Loucy (cell line): Measurements from ENCODE around the gene SLC6A11.

Experiments
- H2AFZ ChIP-seq: fragments of 200-600 bp; sonication (generic); 2 replicates; pipeline ENCODE4 v1.6.0; 2016; ENCODE audit warnings: antibody characterized with exemption, mild to moderate bottlenecking, low read length, moderate library complexity
- H3F3A ChIP-seq: fragments of 200-600 bp; 2 replicates; pipeline ENCODE4 v1.6.0; 2016; ENCODE audit warnings: antibody characterized with exemption, low read depth, mild to moderate bottlenecking
- H3K27me3 ChIP-seq: fragments of 200-600 bp; sonication (generic); 2 replicates; pipeline ENCODE4 v1.6.1; 2014; ENCODE audit warnings: low read length, mild to moderate bottlenecking; ENCODE audit not compliant: insufficient read depth, poor library complexity, severe bottlenecking
- H3K36me3 ChIP-seq: fragments of 200-600 bp; sonication (generic); 2 replicates; pipeline ENCODE4 v1.6.1; 2016; ENCODE audit warnings: low read length; ENCODE audit not compliant: insufficient read depth
- H3K4me1 ChIP-seq: fragments of 200-600 bp; sonication (generic); 2 replicates; pipeline ENCODE4 v1.5.1; 2014; ENCODE audit warnings: low read length, mild to moderate bottlenecking; ENCODE audit not compliant: insufficient read depth, poor library complexity, severe bottlenecking
- H3K4me2 ChIP-seq: fragments of 200-600 bp; sonication (generic); 2 replicates; pipeline ENCODE4 v1.6.0; 2014; ENCODE audit warnings: antibody characterized with exemption, low read length, low read depth, mild to moderate bottlenecking; ENCODE audit not compliant: poor library complexity, severe bottlenecking
- H3K4me3 ChIP-seq: fragments of 200-600 bp; sonication (generic); 2 replicates; pipeline ENCODE4 v1.5.1; 2014; ENCODE audit warnings: low read length, mild to moderate bottlenecking, mixed read lengths; ENCODE audit not compliant: poor library complexity, severe bottlenecking
- H3K79me2 ChIP-seq: fragments of 200-600 bp; sonication (generic); 2 replicates; pipeline ENCODE4 v1.6.1; 2014; ENCODE audit warnings: low read length; ENCODE audit not compliant: insufficient read depth
- H3K9ac ChIP-seq: fragments of 200-600 bp; sonication (generic); 2 replicates; pipeline ENCODE4 v1.6.0; 2014; ENCODE audit warnings: mild to moderate bottlenecking, low read depth, low read length, moderate library complexity; ENCODE audit not compliant: poor library complexity, severe bottlenecking
- H3K9me2 ChIP-seq: fragments of 200-600 bp; sonication (generic); replicated peaks from 2 replicates; pipeline ENCODE4 v1.6.1; 2016; ENCODE audit warnings: low read depth, low read length, mixed read lengths
- H3K9me3 ChIP-seq: fragments of 200-600 bp; sonication (generic); 2 replicates; pipeline ENCODE4 v1.6.1; 2014; ENCODE audit warnings: mild to moderate bottlenecking, antibody characterized with exemption, low read length, low read depth; ENCODE audit not compliant: insufficient read depth
- H4K20me1 ChIP-seq: fragments of 200-600 bp; sonication (generic); 2 replicates; pipeline ENCODE4 v1.6.0; 2014; ENCODE audit warnings: antibody characterized with exemption, low read length, mild to moderate bottlenecking; ENCODE audit not compliant: insufficient read depth, poor library complexity, severe bottlenecking
- EZH2phosphoT487 ChIP-seq: fragments of 200-600 bp; IDR thresholded peaks from 2 replicates; pipeline ENCODE4 v1.6.1; 2018; ENCODE audit warnings: antibody characterized with exemption, mild to moderate bottlenecking, moderate library complexity, borderline replicate concordance
- TF ChIP-seq, protein P1 (sequence below): fragments of 200-600 bp; sonication (generic); conservative IDR thresholded peaks from 2 replicates; pipeline ENCODE4 v1.5.1; 2014; ENCODE audit warnings: mild to moderate bottlenecking, antibody characterized with exemption, low read length

The SLC6A11 gene

DNA sequence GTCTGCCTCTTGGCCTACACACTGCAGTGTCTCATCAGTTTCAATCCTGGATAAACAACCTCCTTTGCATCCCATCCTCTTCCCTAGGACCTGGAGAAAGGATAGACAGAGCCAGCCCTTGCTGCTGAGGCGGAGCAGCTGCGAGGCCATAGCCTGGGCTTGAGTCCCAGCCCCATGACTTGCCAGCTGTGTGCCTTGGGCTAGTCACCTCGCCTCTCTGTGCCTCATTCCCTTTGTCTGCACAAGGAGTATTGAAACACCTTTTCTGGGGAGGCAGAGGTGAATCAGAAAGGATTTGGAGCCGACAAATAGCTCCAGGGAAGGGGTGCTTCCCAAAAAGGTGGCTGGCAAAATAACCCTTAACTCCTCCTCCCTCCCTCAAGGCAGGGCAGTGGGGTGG, 111.5 kb downstream of the SLC6A11 start:
- Histone ChIP-seq H4K20me1 (no peaks in the 10 kb centered on the region), H2AFZ (no peak overlapping the region), H3K4me1 (no peaks in the 10 kb centered on the region)

DNA sequence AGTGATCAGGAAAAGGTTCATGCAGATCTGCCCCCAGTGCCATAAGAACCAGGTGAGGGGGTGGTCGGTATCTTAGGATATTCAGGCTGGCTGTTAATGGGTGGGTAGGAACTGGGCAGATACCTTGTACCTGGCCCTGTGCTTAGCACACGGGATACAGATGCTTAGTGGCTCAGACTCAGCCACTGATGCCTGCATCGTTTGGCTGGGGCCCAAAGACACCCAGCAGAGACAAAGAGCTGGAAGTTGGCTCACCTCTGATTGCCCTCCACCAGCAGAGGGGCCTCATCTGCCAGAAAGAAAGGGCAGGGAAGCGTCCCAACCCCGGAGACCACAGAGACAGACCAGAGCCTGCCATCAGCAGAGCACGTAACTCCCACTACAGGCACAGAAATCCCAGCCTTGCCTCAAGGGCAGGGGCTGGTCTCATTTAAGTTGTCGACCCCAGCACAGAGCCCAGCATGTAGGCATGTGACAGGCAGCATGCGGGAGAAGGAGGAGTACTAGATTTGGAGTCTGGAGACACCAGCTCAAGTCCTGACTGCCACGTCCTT, 112.5 kb downstream of the SLC6A11 start:
- no peaks in the 10 kb centered on the region; the same call in 1 of the 2 replicates for H3K9me3 ChIP-seq
- H3K4me1 ChIP-seq, result no peaks in the 10 kb centered on the region
- H4K20me1 ChIP-seq, result no peaks in the 10 kb centered on the region
- H3K4me3 ChIP-seq, result no peak overlapping the region
- H3K27me3 ChIP-seq, result no peaks in the 10 kb centered on the region
- TF ChIP-seq, protein P1, sequence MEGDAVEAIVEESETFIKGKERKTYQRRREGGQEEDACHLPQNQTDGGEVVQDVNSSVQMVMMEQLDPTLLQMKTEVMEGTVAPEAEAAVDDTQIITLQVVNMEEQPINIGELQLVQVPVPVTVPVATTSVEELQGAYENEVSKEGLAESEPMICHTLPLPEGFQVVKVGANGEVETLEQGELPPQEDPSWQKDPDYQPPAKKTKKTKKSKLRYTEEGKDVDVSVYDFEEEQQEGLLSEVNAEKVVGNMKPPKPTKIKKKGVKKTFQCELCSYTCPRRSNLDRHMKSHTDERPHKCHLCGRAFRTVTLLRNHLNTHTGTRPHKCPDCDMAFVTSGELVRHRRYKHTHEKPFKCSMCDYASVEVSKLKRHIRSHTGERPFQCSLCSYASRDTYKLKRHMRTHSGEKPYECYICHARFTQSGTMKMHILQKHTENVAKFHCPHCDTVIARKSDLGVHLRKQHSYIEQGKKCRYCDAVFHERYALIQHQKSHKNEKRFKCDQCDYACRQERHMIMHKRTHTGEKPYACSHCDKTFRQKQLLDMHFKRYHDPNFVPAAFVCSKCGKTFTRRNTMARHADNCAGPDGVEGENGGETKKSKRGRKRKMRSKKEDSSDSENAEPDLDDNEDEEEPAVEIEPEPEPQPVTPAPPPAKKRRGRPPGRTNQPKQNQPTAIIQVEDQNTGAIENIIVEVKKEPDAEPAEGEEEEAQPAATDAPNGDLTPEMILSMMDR, result no peak
- TF ChIP-seq EZH2phosphoT487, result no peak
- no peaks in the 10 kb centered on the region for H3K9me2 ChIP-seq
- H2AFZ ChIP-seq, result no peak overlapping the region
- no peak overlapping the region for H3K9ac ChIP-seq
- H3K36me3 ChIP-seq, result no peaks in the 10 kb centered on the region
- H3F3A ChIP-seq, result no peaks in the 10 kb centered on the region
- H3K4me2 ChIP-seq, result no peak overlapping the region
- no peaks in the 10 kb centered on the region for H3K79me2 ChIP-seq

More for the DNA sequence above, 111.5 kb downstream of the SLC6A11 start:
- Histone ChIP-seq H3K27me3 (no peaks in the 10 kb centered on the region), H3K79me2 (no peaks in the 10 kb centered on the region), H3K9me3 (no peaks in the 10 kb centered on the region; the same call in 1 of the 2 replicates), H3F3A (no peaks in the 10 kb centered on the region), H3K4me2 (no peak overlapping the region), H3K4me3 (no peak overlapping the region), H3K9ac (no peak overlapping the region), H3K36me3 (no peaks in the 10 kb centered on the region), H3K9me2 (no peaks in the 10 kb centered on the region)
- TF ChIP-seq, protein P1, result no peak
- no peak for TF ChIP-seq EZH2phosphoT487

DNA sequence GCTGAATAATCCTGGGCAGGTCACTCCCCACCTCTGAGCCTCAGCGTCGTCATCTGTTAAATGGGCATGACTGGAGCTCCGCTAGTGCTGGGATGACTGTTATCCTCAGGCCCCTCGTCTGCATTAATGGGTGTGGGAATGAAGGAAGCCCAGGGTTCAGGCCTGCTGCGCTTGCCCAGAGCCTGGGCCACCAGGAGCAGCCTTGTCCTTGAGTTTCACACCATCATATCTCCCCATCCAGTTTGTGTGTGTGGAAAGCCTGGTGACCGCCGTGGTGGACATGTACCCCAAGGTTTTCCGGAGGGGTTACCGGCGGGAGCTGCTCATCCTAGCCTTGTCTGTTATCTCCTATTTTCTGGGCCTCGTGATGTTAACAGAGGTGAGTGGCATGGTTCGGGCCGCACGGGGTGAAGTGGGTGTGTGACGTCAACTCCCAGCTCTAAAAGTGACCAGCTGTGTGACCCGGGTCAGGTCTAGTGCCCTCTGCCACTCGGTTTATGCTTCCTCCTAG, 113.0 kb downstream of the SLC6A11 start:
- Histone ChIP-seq H3K9ac (no peak overlapping the region), H3K9me2 (no peaks in the 10 kb centered on the region), H4K20me1 (no peaks in the 10 kb centered on the region), H3K27me3 (no peaks in the 10 kb centered on the region), H3K4me2 (no peak overlapping the region), H3K4me3 (no peak overlapping the region), H3K4me1 (no peaks in the 10 kb centered on the region), H3K79me2 (no peaks in the 10 kb centered on the region), H2AFZ (no peak overlapping the region), H3K36me3 (no peaks in the 10 kb centered on the region), H3F3A (no peaks in the 10 kb centered on the region), H3K9me3 (no peaks in the 10 kb centered on the region; the same call in 1 of the 2 replicates)
- TF ChIP-seq, protein P1, result no peak
- TF ChIP-seq EZH2phosphoT487, result no peak
